Fibroblast of villous mesenchyme (primary cell): Measurements from ENCODE around the gene MACROD1. TPM values are rescaled to one million over a fixed set of nuclear protein-coding genes. Genes with fewer than 3 reads are reported as not detected.

ENCODE experiments used
- DNase-seq: peaks from one replicate; pipeline ENCODE4 v3.0.0-alpha.2; 2010; ENCODE audit warnings: low read depth
- H3K4me3 ChIP-seq: 2 replicates; pipeline ENCODE4 v1.5.1; 2011; ENCODE audit warnings: low read depth, mild to moderate bottlenecking, low read length
- CTCF ChIP-seq: IDR thresholded peaks from 2 replicates; pipeline ENCODE4 v1.5.1; 2012; ENCODE audit warnings: low read depth, mild to moderate bottlenecking, low read length; ENCODE audit not compliant: insufficient read depth
- total RNA-seq: library from RNA; depleted of rRNA; stranded (reverse); fragments of >200 nt; gene quantifications from 2 replicates; pipeline ENCODE4 v1.2.3, GENCODE V29; 2012

The MACROD1 gene
- total RNA-seq, 1 donor = 8.6 TPM

GRCh38 chr11:64129403-64129802, 36.5 kb downstream of the MACROD1 start:
- TF ChIP-seq CTCF = no peak
- DNase-seq = no peak
- no peak overlapping the region for H3K4me3 ChIP-seq

- no peak for DNase-seq
- H3K4me3 ChIP-seq = no peak overlapping the region
- TF ChIP-seq CTCF = no peak
Observed at GRCh38 chr11:64128255-64129006, 37.5 kb downstream of the MACROD1 start.

- no peak for TF ChIP-seq CTCF
- DNase-seq = no peak
Observed at GRCh38 chr11:64127267-64128072, 38.4 kb downstream of the MACROD1 start.

GRCh38 chr11:64126796-64127195, 39.1 kb downstream of the MACROD1 start:
- DNase-seq = no peak
- H3K4me3 ChIP-seq = no peak overlapping the region
- no peak for TF ChIP-seq CTCF

More at GRCh38 chr11:64127267-64128072, 38.4 kb downstream of the MACROD1 start:
- no peak overlapping the region for H3K4me3 ChIP-seq

GRCh38 chr11:64126371-64126770, 39.5 kb downstream of the MACROD1 start:
- H3K4me3 ChIP-seq = no peak overlapping the region
- DNase-seq = no peak
- no peak for TF ChIP-seq CTCF

- no peak overlapping the region for H3K4me3 ChIP-seq
- TF ChIP-seq CTCF = no peak
- no peak for DNase-seq
Observed at GRCh38 chr11:64125676-64126075, 40.2 kb downstream of the MACROD1 start.
